Psoas muscle (tissue), 8 donors: Measurements from ENCODE around the gene MRTFB. TPM values are rescaled to one million over a fixed set of nuclear protein-coding genes. Genes with fewer than 3 reads are reported as not detected.
A peak's percentile ranks its signal among the peaks of the same experiment; 100 is the strongest.

Experiments
- ATAC-seq, 4 donors: fragments of 200-7000 bp; cut with Tn5 transposase; one replicate each; pipeline ENCODE4 v1.9.1; 2020; ENCODE audit warnings: moderate library complexity in 3 of 4, mild to moderate bottlenecking in 2 of 4
- DNase-seq, 2 donors: peaks; one replicate each; pipeline ENCODE4 v3.0.0-alpha.2; 2020
- H3K27ac ChIP-seq: fragments of 200-600 bp; one replicate; pipeline ENCODE4 v1.8.0; 2022
- H3K27me3 ChIP-seq, 3 donors: fragments of 200-600 bp in 1 of 3; one replicate each; pipeline versions ENCODE4 v1.6.1 to v1.8.0; 2013 to 2022; ENCODE audit warnings: low read length in 2 of 3, mild to moderate bottlenecking in 2 of 3, moderate library complexity in 1 of 3; ENCODE audit not compliant: insufficient read depth in 3 of 3
- H3K36me3 ChIP-seq, 2 donors: fragments of 200-600 bp in 1 of 2; one replicate each; pipeline versions ENCODE4 v1.6.1 to v1.8.0; 2013 to 2022; ENCODE audit warnings: low read depth in 1 of 2, mild to moderate bottlenecking in 1 of 2, moderate library complexity in 1 of 2; ENCODE audit not compliant: insufficient read depth in 1 of 2
- H3K4me1 ChIP-seq: fragments of 200-600 bp; one replicate; pipeline ENCODE4 v1.8.0; 2022
- H3K4me3 ChIP-seq: fragments of 200-600 bp; one replicate; pipeline ENCODE4 v1.8.0; 2022; ENCODE audit warnings: mild to moderate bottlenecking
- H3K9me3 ChIP-seq: fragments of 200-600 bp; one replicate; pipeline ENCODE4 v1.8.0; 2022
- CTCF ChIP-seq: fragments of 200-600 bp; IDR thresholded peaks from one replicate; pipeline ENCODE4 v1.8.0; 2022; ENCODE audit warnings: antibody characterized with exemption
- WGBS, 3 donors: extraction: QIAGEN DNeasy Blood & Tissue Kit; methylation state at CpG; one replicate each; pipeline versions ENCODE4 v1.1.6 to v1.1.7; 2013; 5-methylcytosine and 5-hydroxymethylcytosine counted together
- intact Hi-C, 2 donors: fragments of 100-400 bp; cut with DNase I; formaldehyde crosslinking; loops; one replicate each; pipeline versions ENCODE4 v1.11.0 to v1.14.2; 2022
- polyA plus RNA-seq, 3 donors: library from polyadenylated mRNA; stranded (reverse); fragments of 200-250 nt; gene quantifications; one replicate each; pipeline ENCODE4 v1.2.3, GENCODE V29; 2013
- total RNA-seq, 4 donors: library from RNA; stranded (reverse); fragmentation: NEBNext Ultra II Directional in 2 of 4; extraction: Animal tissue kit (Norgen Biotek cat#: 25700) in 2 of 4; gene quantifications; one replicate each; pipeline versions ENCODE4 v1.2.1 to v1.2.4, GENCODE V29; 2021 to 2023
- donor health status: healthy with polysubstance abuse.
- donor health status: DM: no; HTN: no; CAD: no; lungs with moderate emphysema.
- donor health status: Bipolar disorder and iron deficiency.
- donor health status: healthy.
- donor health status: DM: yes; HTN: yes; CAD: no.
- donor health status: DM: no; HTN: no; CAD: no.
- donor health status: DM: no; HTN: no; CAD: no.
- donor health status: DM: yes; HTN: yes; CAD: no.

The MRTFB gene
- total and polyA plus RNA-seq, 7 donors, result 2.7 to 26.3 (median 14.1) TPM

GRCh38 chr16:14109782-14110727 is 38.9 kb downstream of the MRTFB start:
- Histone ChIP-seq H3K27ac (peak overlapping the region; percentile 76), H3K4me3 (no peak overlapping the region), H3K9me3 (no peaks in the 10 kb centered on the region), H3K36me3 (no peaks in the 10 kb centered on the region), H3K4me1 (peaks cover 89% of the 10 kb centered on the region), H3K27me3 (no peaks in the 10 kb centered on the region)
- intact Hi-C loops, result loop anchor here in 1 of 2 donors (5.0 kb wide), 1 partner anchor 77 kb away; no protein-coding TSS in a partner anchor
- TF ChIP-seq CTCF, result no peak
- 74 to 82% (median 77%) methylated on average over 3 of the region's 3 CpGs for WGBS, 3 donors
- ATAC-seq (peak; percentile 18 to 44 (median 40)), DNase-seq (no peak)

- Histone ChIP-seq H3K27me3 (no peaks in the 10 kb centered on the region), H3K27ac (peak overlapping the region; percentile 76), H3K4me3 (no peak overlapping the region), H3K4me1 (peaks cover 87% of the 10 kb centered on the region), H3K36me3 (no peaks in the 10 kb centered on the region), H3K9me3 (no peaks in the 10 kb centered on the region)
- DNase-seq (no peak), ATAC-seq (peak; percentile 20 to 57 (median 38))
- 50 to 71% (median 59%) methylated on average over 6 of the region's 6 CpGs for WGBS, 3 donors
- TF ChIP-seq CTCF, result no peak
- intact Hi-C loops, result loop anchor here in 1 of 2 donors (5.0 kb wide), 1 partner anchor 77 kb away; no protein-coding TSS in a partner anchor
Observed at GRCh38 chr16:14110728-14111251, 39.7 kb downstream of the MRTFB start.

- Histone ChIP-seq H3K9me3 (no peaks in the 10 kb centered on the region), H3K4me1 (peaks cover 78% of the 10 kb centered on the region), H3K36me3 (no peaks in the 10 kb centered on the region), H3K4me3 (no peak overlapping the region), H3K27me3 (no peaks in the 10 kb centered on the region), H3K27ac (peak overlapping the region; percentile 76)
- 69 to 75% (median 74%) methylated on average over 14 of the region's 14 CpGs for WGBS, 3 donors
- ATAC-seq (peak in 3 of 4 donors; percentile 2 to 26 (median 7)), DNase-seq (peak; percentile 43 to 58)
- intact Hi-C loops, result loop anchor here in 1 of 2 donors (5.0 kb wide), 1 partner anchor 75 kb away; no protein-coding TSS in a partner anchor
- no peak for TF ChIP-seq CTCF
Observed at GRCh38 chr16:14111713-14112538, 40.8 kb downstream of the MRTFB start.

GRCh38 chr16:14112539-14112856 is 41.4 kb downstream of the MRTFB start:
- no peak for TF ChIP-seq CTCF
- intact Hi-C loops, result loop anchor here in 1 of 2 donors (5.0 kb wide), 1 partner anchor 75 kb away; no protein-coding TSS in a partner anchor
- ATAC-seq (peak in 3 of 4 donors; percentile 11 to 41 (median 26)), DNase-seq (no peak)
- Histone ChIP-seq H3K4me3 (no peak overlapping the region), H3K4me1 (peaks cover 77% of the 10 kb centered on the region), H3K27me3 (no peaks in the 10 kb centered on the region), H3K27ac (peak overlapping the region; percentile 76), H3K36me3 (no peaks in the 10 kb centered on the region), H3K9me3 (no peaks in the 10 kb centered on the region)
- WGBS, 3 donors, result 5 to 9% (median 5%) methylated on average over 1 of the region's 1 CpG
